Peyer's patch (tissue), 4 donors: ENCODE results near the gene SMAD3.

Experiments
- CTCF ChIP-seq, 6 experiments: fragments of 450-650 bp in 4 of 6; fragments of 200-600 bp in 2 of 6; sonication (generic) in 1 of 6; IDR thresholded peaks; one replicate each; pipeline ENCODE4 v1.5.1; 2017 to 2019; ENCODE audit warnings: antibody characterized with exemption in 6 of 6, mild to moderate bottlenecking in 3 of 6, moderate library complexity in 1 of 6
- POLR2A ChIP-seq, 2 donors: fragments of 450-650 bp; IDR thresholded peaks; one replicate each; pipeline ENCODE4 v1.5.1; 2017; ENCODE audit warnings: antibody characterized with exemption in 2 of 2, mild to moderate bottlenecking in 2 of 2, moderate library complexity in 2 of 2

- no peak for TF ChIP-seq CTCF (IDR thresholded peaks at IDR 0.05)
- TF ChIP-seq POLR2A (IDR thresholded peaks at IDR 0.05), result no peak
Observed at GRCh38 chr15:67207555-67208207, 142.3 kb downstream of the SMAD3 start.
